ENCODE data around the gene TMEM161B.

GRCh38 chr5:88214655-88215054 is 54.0 kb downstream of the TMEM161B start:
- TF ChIP-seq CTCF (IDR thresholded peaks at IDR 0.05; ENCODE audit: insufficient read depth, low read length, poor library complexity, severe bottlenecking) (no peak), EZH2phosphoT487 (conservative IDR thresholded peaks at IDR 0.05; ENCODE audit: low read length) (no peak)

Data from SU-DHL-6 (cell line).